NCI-H345 treated with DMSO at 0.1 percent for 48 hours (cell line): ENCODE data around the gene IQSEC1.

Experiments
- DNase-seq: peaks from one replicate; lab custom pipeline; 2025; ENCODE audit not compliant: unreplicated experiment; lab: John Stamatoyannopoulos, UW

IQSEC1 gene

GRCh38 chr3:12986521-12986920 lies 86.7 kb downstream of the IQSEC1 start:
- no peak for DNase-seq

- DNase-seq: no peak
Observed at GRCh38 chr3:12986031-12986430, 87.2 kb downstream of the IQSEC1 start.

- no peak for DNase-seq
Observed at GRCh38 chr3:12985148-12985547, 88.1 kb downstream of the IQSEC1 start.

- DNase-seq: peak; percentile 28
Observed at GRCh38 chr3:12984023-12984823, 89.0 kb downstream of the IQSEC1 start.

- no peak for DNase-seq
Observed at GRCh38 chr3:12983319-12983718, 89.9 kb downstream of the IQSEC1 start.

GRCh38 chr3:12982619-12983101 lies 90.6 kb downstream of the IQSEC1 start:
- DNase-seq: no peak

- DNase-seq: no peak
Observed at GRCh38 chr3:12981306-12982275, 91.6 kb downstream of the IQSEC1 start.

- no peak for DNase-seq
Observed at GRCh38 chr3:12980596-12981290, 92.5 kb downstream of the IQSEC1 start.

GRCh38 chr3:12979947-12980487 lies 93.2 kb downstream of the IQSEC1 start:
- DNase-seq: no peak

- no peak for DNase-seq
Observed at GRCh38 chr3:12979151-12979946, 93.9 kb downstream of the IQSEC1 start.

- DNase-seq: no peak
Observed at GRCh38 chr3:12978682-12979081, 94.5 kb downstream of the IQSEC1 start.

- DNase-seq: no peak
Observed at GRCh38 chr3:12977117-12977808, 96.0 kb downstream of the IQSEC1 start.

GRCh38 chr3:12975748-12976522 lies 97.3 kb downstream of the IQSEC1 start:
- no peak for DNase-seq

GRCh38 chr3:12974819-12975218 lies 98.4 kb downstream of the IQSEC1 start:
- no peak for DNase-seq

- no peak for DNase-seq
Observed at GRCh38 chr3:12974334-12974733, 98.9 kb downstream of the IQSEC1 start.

GRCh38 chr3:12973827-12974226 lies 99.4 kb downstream of the IQSEC1 start:
- no peak for DNase-seq

GRCh38 chr3:12972781-12973702 lies 100.2 kb downstream of the IQSEC1 start:
- DNase-seq: no peak

GRCh38 chr3:12972043-12972442 lies 101.2 kb downstream of the IQSEC1 start:
- no peak for DNase-seq
